Activated T-helper 1 cell treated with Interleukin-2 at 50 U/mL for 16 hours (primary cell): ENCODE measurements around the gene EPB41L5.
A peak's percentile ranks its signal among the peaks of the same experiment; 100 is the strongest.
"Not testable (repeated sequence)": the region's sequence is repeated elsewhere in the genome, so short reads cannot be mapped to it uniquely, and the experiment has no call there.

Experiments used
- DNase-seq: peaks from one replicate; pipeline ENCODE4 v3.0.0-alpha.2; 2020; ENCODE audit warnings: low read depth

EPB41L5 gene

DNA sequence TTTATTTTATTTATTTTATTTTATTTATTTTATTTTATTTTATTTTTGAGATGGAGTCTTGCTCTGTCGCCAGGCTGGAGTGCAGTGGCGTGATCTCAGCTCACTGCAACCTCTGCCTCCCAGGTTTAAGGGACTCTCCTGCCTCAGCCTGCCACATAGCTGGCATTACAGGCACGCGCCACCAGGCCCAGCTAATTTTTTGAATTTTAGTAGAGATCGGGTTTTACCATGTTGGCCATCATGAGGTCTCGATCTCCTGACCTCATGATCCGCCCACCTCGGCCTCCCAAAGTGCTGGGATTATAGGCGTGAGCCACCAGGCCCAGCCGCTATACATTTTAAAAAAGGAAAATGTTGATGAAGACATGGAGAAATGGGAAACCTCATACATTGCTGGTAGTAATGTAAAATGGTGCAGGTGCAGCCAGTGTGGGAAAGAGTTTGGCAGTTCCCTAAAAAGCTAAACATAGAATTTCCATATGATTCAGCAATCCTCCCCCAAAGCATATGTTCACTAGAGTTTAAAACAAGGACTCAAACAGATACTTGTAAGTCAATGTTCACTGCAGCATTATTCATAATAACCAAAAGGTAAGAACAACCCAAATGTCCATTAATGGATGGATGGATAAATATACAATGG is 187.1 kb downstream of the EPB41L5 start:
- DNase-seq, result not testable (repeated sequence)

DNA sequence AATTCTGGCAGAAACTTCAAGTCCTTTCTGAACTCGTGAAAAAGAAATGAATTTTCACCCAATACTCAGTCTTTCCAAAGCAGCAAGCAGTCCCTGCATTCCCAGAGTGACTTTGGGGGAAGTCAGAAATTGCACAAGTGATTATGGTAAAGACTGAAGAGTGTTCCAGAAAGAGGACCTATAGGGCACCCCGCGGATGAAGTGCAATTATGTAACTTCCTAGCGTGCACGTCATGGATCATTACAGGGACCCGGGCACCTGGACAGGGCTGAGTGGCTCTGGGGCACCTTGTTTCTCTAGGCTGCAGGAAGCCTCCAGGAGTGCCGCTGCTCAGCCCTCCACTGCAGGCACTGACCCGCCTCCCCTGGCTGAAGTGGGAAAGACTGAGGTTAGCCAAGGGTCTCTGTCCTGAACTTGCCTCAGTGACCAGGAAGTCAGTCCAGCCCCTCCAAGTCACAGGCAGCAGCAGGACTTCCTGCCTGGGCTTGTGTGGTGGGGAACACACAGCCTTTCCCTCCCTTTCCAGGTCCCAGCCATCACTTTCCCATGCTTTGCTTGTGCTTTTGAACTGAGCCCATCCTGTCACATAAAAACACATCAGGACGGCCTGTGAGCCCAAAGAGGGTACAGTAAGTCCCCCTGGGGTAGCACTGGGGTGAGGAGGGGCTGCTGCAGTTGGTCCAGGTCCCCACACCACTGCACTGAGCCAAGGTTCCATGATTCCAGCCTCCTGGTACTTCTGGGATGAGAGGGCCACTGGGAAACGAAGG is 190.6 kb downstream of the EPB41L5 start:
- no peak for DNase-seq

DNA sequence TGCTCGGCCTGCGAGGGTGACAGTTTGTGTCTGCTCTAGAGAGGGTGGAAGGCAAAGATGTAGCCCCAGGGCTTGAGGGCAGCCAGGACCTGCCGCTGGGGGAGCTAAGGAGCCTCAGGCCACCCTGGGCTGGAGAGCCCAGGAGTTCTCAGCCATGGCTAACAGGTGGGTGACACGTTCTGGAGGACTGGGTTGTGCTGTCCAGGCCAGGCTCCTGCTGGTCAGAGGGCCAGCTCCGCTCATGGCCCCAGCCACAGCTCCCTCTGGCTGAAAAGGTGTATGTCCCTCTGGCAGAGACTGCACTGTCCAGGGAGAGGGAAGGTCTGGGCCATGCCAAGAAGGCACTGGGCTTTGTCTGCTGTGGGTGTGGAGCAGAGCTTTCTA is 191.1 kb downstream of the EPB41L5 start:
- DNase-seq, result no peak

DNA sequence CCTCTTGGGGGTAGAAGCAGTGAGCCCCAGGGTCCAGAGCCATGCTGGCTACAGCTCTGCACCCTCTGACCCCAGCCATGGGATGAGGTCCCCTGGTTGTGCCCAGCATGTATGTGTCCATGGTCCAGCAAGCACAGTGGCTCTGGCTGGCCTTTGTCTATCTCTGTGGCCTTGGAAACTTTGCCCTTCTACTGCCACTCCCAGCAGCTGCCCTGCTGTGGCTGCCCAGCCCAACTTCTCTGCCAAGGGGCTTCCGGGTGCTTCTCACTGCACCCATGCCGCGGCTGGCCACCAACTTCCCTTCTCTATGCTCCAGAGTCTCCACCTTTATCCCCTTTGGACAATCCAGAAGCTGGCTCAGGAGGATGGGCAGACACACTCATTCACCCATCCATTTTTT is 191.5 kb downstream of the EPB41L5 start:
- DNase-seq, result no peak

DNA sequence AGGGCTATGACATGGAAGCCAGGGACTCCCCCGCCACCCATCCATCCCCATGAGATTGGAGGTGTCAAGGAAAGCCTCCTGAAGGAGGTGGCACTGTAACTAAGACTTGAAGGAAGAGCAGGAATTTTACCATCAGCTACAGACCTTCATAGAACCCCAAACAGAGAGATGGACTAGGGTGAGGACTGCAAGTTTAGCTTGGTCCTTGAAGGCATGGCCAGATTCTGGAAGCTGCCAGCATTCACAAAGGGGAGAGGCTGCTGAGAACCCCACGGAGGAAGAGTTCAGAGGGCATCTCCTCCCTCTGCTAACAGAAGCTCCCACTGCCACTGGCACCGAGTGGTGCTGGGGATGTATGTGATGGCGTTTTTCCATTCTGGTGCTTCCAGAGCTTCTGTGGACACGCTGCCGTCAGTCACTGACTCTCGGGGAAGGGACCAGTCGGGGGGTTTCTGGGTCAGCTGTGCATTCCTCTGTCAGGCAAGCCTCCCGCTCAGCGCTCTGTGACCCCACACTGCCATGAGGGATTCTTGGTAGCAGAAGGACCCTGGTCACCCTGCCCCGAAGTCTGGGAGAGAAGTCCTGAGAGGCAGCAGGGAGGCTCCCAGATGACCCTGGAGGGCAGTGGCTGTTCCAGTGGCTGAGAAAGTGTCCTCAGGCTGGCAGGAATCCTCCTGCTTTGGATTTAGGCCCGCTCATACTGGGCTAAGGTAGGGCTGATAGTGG is 192.2 kb downstream of the EPB41L5 start:
- DNase-seq, result no peak

GRCh38 chr2:120206022-120206581 is 193.2 kb downstream of the EPB41L5 start:
- DNase-seq, result no peak

- no peak for DNase-seq
Measured at GRCh38 chr2:120208381-120209353, 195.8 kb downstream of the EPB41L5 start.

DNA sequence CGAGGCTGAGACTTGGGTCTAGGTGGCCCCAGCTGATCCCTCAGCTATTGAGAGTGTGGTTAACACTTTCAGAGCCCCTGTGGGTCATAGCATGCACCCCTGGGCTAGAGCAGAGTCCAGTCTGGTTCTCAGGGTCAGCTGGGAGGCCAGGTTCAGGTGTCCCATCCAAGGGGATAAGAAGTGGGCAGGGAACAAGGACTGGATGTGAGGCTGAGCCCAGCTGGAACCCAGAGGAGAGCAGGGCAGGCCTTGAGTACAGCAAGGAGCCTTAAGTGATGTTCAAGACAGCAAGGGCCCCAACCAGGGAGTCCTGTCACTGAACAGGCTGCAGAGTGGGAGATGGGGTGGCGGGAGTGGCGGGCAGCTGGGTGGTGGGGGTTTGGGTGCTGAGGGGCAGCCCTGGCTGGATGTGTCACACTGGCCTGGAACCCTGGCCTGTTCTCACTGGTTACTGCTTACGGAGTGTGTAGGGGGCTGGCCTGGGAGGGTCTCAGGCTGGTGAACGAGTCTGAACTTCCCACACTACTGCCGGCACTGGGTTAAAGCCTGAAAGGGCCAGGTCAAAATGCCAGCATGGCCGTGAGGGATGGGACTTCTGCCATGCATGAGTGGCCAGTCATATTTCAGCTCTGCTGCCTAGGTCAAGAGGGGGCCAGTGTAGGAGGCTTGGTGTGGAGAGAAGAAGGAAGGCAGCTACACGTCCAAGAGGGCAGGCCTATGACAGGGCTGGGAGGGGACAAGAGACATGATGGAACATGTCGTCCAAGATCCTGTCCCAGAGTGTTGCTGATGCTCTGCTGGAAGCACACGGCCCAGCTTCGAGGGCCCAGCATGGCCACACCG is 196.8 kb downstream of the EPB41L5 start:
- no peak for DNase-seq

DNA sequence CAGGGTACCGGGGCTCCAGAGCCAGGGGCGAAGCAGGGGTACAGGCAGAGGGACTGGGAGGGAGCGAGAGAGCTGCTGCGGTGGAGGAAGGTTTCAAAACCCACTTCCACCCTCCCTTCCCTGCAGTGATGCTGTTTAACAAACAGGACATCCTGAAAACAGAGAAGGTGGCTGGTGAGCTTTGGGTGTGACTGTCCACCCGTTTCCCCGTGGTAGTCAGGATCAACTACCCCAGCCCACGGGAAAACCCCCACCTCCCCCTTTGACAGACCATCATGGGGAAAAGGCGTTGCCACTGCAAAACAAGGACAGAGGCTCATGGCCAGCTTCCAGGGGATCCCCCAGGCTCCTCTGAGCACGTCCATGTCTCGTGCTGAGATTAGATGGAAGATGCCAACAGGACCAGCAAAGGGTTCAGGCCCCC is 197.4 kb downstream of the EPB41L5 start:
- DNase-seq, result no peak

DNA sequence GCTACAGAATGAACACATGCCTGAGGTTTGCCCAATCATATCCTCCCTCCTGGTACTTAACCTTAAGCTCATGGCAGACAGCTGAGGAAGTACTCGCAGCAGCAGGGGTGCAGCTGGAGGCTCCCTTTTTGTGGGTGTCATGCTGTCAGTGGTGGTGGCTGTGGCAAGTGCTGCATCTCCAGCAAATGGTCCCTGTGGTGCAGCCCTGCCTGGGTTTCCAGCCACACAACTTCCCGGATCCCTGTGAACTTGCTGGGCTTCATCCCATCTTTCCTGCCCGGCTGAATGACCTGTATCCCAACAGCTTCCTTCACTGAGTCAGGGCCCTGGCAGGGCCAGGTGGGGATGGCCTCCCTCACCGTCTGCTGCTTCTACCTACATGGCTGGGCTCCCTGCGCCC is 205.3 kb downstream of the EPB41L5 start:
- DNase-seq, result no peak

DNA sequence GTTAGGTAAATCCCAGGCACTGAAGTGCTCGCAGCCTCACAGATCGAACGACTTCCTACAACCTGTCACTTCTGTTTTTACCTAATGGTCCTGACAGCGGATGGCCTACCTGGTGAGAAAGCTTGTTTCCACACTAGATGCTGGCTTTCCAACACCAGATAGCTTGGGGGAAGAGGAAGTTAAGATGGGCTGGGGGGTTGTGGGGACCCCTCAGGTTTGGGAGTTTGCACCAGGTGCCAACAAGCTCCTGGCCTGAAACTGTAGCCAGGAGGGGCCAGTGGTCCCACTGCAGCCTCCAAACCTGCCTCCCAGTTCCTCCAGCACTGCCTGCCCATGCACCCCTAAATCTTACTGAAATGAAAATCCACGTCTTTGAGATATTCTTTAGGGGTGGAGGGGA is 206.4 kb downstream of the EPB41L5 start:
- DNase-seq, result no peak

DNA sequence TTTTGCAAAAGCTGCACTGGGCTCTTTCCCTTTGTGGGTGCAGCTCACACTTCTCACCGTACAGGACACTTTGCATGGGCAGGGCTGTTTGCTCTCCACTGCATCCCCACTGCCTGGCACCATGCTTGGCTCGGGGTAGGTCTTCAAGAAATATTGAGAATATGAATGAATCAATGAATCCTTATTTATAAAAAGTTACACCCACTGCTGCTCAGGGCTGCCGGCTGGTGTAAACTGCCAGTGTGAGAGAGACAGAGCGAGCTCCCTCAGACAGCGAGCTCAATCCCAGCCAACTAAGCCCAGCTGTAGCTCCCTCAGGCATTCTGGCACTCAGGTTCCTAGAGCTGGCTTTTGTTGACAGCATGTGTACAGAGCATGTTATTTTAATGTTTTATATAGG is 206.9 kb downstream of the EPB41L5 start:
- no peak for DNase-seq

DNA sequence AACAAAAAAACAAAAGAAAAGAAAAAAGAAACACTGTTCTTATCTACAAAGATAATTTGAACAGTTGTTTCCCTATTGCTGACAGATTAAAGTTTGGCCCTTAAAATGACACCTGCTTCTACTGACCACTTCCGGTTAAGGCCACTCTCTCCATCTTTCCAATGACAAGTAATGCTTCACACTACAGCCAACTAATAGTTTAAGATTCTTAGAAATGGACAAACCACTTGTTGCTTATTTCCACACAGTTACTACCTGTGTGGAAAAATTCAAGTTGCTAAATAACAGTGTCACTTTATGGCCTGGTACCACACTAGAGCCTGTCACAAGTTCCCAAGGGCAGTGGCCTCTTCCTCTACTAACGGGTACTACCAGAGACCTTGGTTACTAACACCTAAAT is 207.9 kb downstream of the EPB41L5 start:
- DNase-seq, result no peak

DNA sequence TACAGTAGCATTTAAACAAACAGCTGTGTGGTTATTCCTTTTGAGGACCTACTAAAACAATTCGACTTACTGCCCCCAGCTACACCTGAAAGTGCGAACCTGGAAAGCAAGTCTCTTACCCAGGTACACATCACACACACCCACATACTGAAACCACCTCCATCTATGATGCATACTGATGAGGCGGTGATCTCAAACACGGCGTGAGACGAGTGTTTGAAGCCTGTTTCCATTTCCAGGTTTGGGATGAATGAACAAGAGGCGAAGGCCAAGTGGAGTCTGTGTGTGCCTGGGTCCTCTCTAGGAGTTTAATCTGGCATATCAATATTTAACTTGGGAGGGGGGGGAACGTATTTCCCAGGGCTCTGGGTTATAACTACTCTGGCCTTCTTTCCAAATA is 208.7 kb downstream of the EPB41L5 start:
- DNase-seq, result no peak

GRCh38 chr2:120222186-120223033 is 209.5 kb downstream of the EPB41L5 start:
- no peak for DNase-seq

DNA sequence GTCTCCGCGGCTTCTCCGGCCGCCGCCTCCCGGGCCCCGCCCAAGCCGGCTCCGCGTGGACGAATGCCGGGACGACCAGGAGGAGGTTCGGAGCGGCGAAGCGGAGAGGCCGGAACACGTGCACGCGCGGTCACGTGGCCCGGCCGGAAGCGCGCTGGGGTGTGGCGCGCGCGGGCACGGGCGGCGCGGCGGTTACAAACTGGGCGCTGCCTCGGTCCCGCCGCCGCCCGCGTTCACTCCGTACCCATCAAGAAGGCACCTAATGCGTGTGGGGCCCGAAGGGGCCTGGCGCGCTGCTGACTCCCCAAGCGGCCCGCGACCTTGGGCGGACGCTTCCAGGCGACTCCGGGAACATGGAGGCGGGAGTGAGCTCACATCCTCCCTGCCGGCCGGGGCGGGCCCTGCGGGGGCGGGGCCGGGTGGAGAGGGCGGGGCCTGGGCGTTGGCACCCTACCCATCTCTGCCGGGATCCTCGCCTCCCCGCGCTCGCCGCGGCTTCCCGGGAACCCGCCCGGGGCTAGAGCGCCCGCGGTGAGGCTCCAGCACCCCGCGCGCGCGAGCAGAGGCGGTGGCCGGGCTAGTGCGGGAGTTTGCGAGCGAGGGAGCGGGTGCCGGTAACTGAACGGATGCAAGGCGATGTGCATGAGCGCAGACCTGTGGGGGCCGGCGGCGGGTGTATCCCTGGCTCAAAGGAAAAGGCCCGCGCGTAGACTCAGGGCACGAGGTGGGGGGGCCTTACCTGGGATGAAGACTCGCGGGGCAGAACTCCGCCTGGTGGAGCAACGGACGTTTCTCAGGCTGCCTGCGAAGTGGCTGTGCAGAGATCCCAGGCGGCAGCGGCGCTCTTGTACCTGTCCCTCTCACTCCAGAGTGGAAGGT is 210.4 kb downstream of the EPB41L5 start, which contains the start of gene TMEM185B:
TSS of gene TMEM185B (minus strand) at position 367 of the 879 bp plus-strand sequence. CDS start 424 bp downstream, outside the sequence.
- DNase-seq, result peak; percentile 82

DNA sequence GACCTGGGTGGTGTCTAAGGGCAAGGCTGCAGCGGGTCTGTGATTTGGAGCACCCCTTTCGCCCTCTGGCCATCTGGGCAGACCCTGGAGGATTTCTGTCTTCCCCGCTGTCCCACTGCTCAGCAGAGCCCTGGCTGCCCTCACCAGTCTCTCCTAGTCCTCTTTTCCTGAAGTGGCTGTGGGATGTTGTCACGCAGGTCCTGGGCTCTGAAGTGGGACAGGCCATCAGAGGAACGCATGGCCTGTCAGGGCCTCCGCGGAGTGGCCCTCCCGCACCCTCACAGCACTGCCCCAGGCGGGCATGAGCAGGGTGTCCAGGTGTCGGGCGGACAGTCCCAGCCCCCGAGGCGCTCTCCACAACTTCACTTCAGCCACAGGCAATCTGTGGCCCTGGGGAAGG is 211.4 kb downstream of the EPB41L5 start:
- DNase-seq, result no peak

DNA sequence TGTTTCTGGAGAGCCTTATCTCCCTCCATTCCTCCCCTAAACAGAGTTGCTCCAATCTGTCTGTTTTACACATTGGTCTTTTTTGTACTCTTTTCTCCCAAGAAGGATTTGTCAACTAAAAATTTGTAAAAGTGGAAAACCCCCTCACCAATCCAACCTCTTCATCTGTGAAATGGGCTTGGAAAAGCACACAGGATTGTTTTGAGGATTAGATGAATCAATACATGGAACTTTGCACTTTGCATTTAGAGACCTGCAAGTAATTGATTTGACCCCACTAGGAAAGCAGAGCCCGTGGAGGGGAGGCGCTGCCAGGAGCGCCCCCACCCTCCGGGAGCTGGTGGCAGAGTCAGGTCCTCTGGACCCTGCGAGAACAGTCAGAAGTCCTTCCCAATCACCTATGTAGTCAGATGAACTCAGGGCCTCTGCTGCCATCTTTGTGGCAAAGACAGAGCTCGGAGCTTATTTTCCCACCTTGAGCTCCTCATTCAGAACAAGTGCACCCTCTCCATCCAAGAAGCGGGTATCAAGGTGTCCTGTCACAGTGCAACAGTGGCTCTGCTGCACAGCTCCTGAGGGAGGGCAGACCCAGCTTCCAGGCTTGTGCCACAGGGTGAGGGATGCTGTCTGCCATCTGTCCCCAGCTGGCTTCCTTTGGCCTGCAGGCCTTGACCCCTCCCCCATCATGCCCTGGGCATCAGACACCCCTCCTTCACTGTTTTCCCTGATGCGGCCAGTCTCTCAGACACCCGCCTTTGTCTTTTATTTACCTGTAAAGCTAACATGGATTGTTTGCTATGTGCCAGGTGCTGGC is 212.1 kb downstream of the EPB41L5 start:
- DNase-seq, result no peak
